ENCODE data around the gene PRICKLE4. TPM values are rescaled to one million over a fixed set of nuclear protein-coding genes. Genes with fewer than 3 reads are reported as not detected.

The PRICKLE4 gene
- total RNA-seq, 1 experiment from 2014 or later, result 0.70 TPM

GRCh38 chr6:41755895-41756294 is 24.7 kb upstream of the PRICKLE4 start:
- no peaks in the 10 kb centered on the region for H3K36me3 Mint-ChIP-seq (ENCODE audit: insufficient read depth in 1 of 3, low read depth in 3 of 3)
- TF ChIP-seq CTCF (conservative IDR thresholded peaks at IDR 0.05), result no peak

More at GRCh38 chr6:41755895-41756294, 24.7 kb upstream of the PRICKLE4 start:
- no peak for DNase-seq
- no peaks in the 10 kb centered on the region for H4K20me1 ChIP-seq (ENCODE audit: control insufficient read depth, insufficient read depth, insufficient read length)
- no peak overlapping the region for H2AK5ac ChIP-seq (ENCODE audit: insufficient read length, low read length)
- H3K27me3 Mint-ChIP-seq (ENCODE audit: low read depth), result peaks cover 9% of the 10 kb centered on the region
- H3K4me1 Mint-ChIP-seq, result peaks cover 5 to 9% of the 10 kb centered on the region in 2 experiments; a peak in 3 of 4 replicates
- no peak overlapping the region for H2BK5ac ChIP-seq (ENCODE audit: insufficient read length, low read length)
- H2AFZ ChIP-seq (ENCODE audit: low read length), result no peak overlapping the region
- no peaks in the 10 kb centered on the region for H3K23me2 ChIP-seq (ENCODE audit: insufficient read length, low read depth, low read length, poor library complexity, severe bottlenecking)
- no peak overlapping the region for H2BK20ac ChIP-seq (ENCODE audit: low read depth, low read length, poor library complexity, severe bottlenecking)
- H3K27ac ChIP-seq (ENCODE audit: insufficient read length, low read depth, low read length), result no peak overlapping the region
- no peaks in the 10 kb centered on the region for H3K9me3 ChIP-seq (ENCODE audit: control insufficient read depth, low read depth, low read length)
- H3K9ac ChIP-seq (ENCODE audit: extremely low read depth, insufficient read length, low read length), result no peak overlapping the region
- no peak overlapping the region for H2BK12ac ChIP-seq (ENCODE audit: insufficient read length, low read depth, low read length)
- no peak overlapping the region for H3K56ac ChIP-seq (ENCODE audit: insufficient read length, low read depth, low read length)
- H3K4me2 ChIP-seq (ENCODE audit: insufficient read depth, insufficient read length, low read length), result no peak overlapping the region
- no peak overlapping the region for H2BK15ac ChIP-seq (ENCODE audit: low read depth, low read length)
- no CpG with 5 or more reads among the region's 4 CpGs for WGBS (ENCODE audit: extremely low coverage, insufficient read length, low lambda C conversion rate)
- H2BK120ac ChIP-seq (ENCODE audit: low read depth, low read length, poor library complexity, severe bottlenecking), result no peak overlapping the region
- H3K23ac ChIP-seq (ENCODE audit: insufficient read length, low read depth, low read length), result no peak overlapping the region
- H3K9me3 Mint-ChIP-seq, result no peaks in the 10 kb centered on the region
- no peaks in the 10 kb centered on the region for H3K79me2 ChIP-seq (ENCODE audit: insufficient read depth, low read length)
- no peak overlapping the region for H3K4ac ChIP-seq (ENCODE audit: low read depth, low read length)
- H4K8ac ChIP-seq (replicated peaks; ENCODE audit: insufficient read length, low read depth, low read length), result no peak overlapping the region
- no peaks in the 10 kb centered on the region for H3K4me1 ChIP-seq (ENCODE audit: insufficient read depth, low read length)
- H3T11ph ChIP-seq (ENCODE audit: low read length), result no peak overlapping the region
- no peaks in the 10 kb centered on the region for H3K27me3 ChIP-seq (ENCODE audit: insufficient read depth, low read length)
- no peak overlapping the region for H3K14ac ChIP-seq (ENCODE audit: insufficient read depth, low read length)
- H3K79me1 ChIP-seq (ENCODE audit: insufficient read depth, low read depth, low read length, poor library complexity, severe bottlenecking), result no peaks in the 10 kb centered on the region
- H3K18ac ChIP-seq (ENCODE audit: insufficient read length, low read depth, low read length), result no peak overlapping the region
- H4K5ac ChIP-seq (ENCODE audit: insufficient read length, low read depth, low read length), result no peak overlapping the region
- H3K4me3 Mint-ChIP-seq, result no peak overlapping the region
- H4K91ac ChIP-seq (ENCODE audit: insufficient read length, low read depth, low read length), result no peak overlapping the region
- H3K27ac Mint-ChIP-seq, result no peak overlapping the region
